Mesenteric fat pad (tissue), 1 donor: ENCODE measurements around the gene BAMBI. TPM values are rescaled to one million over a fixed set of nuclear protein-coding genes. Genes with fewer than 3 reads are reported as not detected.

Experiments used
- DNase-seq: peaks from one replicate; pipeline ENCODE4 v3.0.0-alpha.2; 2020; ENCODE audit warnings: low spot score
- total RNA-seq: library from RNA; stranded (reverse); fragmentation: NEBNext Ultra II Directional; extraction: Animal tissue kit (Norgen Biotek cat#: 25700); gene quantifications from one replicate; pipeline ENCODE4 v1.2.1, GENCODE V29; 2021
- donor health status: DM: yes; HTN: yes; CAD: no.

The BAMBI gene
- total RNA-seq, 1 donor from 2014 or later = 14.3 TPM

DNA sequence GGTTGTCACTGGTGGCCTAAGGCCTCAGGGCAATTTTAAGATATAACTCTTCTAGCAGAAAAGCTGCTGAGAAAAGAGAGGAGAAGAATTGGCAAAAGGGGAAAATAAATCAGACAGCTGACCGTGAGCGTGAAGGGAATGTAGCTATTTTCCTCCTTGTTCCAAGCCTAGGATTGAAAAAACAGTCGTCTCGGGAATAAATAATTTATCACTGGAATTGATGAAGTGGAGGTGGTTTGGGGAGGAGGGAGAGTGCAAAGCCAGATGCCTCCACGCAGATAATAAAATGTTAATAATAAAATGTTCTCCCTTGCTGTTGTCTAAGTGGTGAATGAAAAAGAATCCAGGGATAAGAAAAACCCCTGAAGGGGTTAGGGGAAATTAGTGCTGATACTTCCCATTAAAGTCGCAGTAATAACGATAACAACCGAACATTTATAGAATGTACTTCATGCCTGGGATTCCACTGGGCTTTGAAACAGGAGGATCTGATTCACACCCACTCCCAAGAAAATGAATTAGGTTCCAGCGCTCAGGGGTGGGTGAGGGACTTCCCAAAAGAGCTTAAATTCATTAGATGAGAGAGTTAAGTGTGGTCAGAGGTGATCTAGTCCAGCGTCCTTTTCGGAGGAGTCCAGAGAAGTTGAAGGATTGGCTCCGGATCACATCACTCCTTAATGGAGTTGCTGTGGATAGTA is 27.3 kb downstream of the BAMBI start:
- no peak for DNase-seq

DNA sequence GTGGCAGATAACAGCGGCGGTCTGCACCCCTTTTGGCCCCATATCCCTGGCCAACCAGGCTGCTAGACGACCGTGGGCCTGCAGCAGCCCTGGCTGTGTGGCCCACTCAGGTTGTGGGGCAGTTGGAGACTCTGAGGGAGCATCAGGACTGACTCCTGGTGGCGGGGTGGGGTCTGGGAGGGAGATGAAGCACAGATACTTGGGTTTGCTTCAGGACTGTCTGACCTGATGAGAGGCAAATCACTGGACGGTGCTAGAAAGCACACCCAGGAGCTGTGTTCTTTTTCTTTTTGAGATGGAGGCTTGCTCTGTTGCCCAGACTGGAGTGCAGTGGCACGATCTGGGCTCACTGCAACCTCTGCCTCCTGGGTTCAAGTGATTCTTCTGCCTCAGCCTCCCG is 28.2 kb downstream of the BAMBI start:
- DNase-seq = no peak

DNA sequence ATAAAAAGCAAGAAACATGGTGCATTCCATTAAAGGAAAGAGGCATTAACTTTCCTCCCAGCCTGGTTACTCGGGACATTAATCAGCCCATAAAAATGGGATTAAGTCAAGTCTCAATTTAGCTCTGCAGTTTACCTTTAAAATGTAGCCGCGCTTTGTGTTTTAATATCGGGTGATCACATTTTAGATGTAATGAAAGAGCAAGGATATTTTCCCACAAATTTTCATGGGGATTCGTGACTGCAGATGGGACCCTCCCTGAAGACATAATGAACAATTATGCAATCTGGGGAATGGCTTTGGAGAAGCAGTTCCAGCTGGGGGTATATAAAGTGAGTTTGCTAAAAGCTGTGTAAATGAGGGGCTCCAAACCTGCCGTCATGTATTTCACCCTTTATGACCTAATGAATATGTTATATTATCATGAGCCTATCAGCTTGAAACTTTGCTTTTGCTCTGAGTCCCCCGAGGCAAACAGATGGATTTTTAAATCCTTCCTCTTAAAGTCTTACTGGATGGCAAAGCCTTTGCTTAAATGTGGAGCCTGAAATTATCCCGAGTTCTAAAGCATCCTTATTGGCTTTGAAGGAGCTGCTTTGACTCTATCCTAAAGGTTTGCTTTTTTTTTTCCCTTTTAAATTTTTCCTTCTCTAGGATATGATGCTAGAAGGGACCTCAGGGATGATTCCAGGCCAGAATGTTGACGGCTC is 31.8 kb downstream of the BAMBI start:
- DNase-seq = no peak

DNA sequence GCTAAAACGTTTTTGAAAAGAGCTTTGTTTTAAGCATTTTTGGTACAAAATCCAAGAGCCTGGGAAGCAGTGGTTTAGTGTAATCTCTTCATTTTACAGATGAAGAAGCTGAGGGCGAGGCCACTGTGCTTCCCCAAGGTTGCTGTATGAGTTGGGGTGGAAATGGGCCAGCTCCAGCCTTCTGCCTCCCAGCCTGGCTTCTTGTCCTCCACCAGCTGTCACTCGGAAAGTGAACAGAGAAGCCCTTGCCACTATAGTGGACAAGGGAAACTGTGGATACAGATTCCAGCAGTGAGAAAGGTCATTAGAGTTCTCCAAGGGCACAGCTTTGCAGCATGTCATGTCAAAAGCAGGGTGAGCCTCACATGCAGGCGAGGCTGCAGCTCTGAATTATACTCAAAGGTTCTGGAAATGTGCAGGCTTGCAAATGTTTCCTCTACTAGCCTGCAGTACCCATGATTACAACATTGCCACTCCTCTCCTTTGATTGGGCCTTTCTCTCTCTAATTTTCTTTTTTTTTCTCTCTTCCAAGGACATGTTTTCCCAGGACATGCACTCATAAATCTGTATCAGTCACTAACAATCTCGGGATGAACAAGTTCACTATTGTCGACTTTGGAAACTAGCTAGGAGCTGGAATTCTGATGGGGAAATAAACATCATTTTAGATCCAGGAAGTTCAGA is 33.0 kb downstream of the BAMBI start:
- DNase-seq = no peak

DNA sequence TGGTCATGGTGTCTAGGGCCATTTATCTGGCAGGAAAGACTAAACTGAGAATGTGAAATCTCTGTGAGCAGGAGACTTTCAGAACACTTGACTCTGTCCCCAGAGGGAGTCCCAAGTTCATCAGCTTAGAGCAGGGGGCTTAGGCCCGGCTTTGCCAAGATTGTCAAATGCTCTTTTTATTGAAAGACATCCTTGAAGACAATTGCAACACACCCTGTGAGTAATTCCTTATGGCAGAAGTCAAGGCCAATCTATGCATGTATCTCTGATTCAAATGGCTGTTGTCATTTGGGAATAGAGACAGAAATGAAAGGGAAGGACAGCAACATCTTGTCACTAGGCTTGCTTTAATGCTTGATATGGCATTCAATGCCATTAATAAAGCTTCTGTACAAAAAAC is 33.7 kb downstream of the BAMBI start:
- DNase-seq = no peak

DNA sequence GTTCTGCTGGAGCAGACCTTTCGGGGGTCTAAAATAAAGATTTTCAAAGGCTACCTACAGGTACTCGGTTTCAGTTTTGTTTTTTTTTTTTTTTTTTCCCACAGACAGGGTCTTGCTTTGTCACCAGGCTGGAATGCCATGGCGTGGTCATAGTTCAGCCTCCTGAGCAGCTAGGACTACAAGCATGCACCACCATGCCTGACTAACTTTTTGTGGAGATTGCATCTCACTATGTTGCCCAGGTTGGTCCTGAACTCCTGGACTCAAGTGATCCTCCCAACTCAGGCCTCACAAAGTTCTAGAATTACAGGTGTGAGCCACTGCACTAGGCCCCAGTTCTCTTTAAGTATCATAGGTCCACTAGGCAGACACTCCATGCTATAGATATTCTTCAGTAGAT is 34.5 kb downstream of the BAMBI start:
- DNase-seq = no peak

DNA sequence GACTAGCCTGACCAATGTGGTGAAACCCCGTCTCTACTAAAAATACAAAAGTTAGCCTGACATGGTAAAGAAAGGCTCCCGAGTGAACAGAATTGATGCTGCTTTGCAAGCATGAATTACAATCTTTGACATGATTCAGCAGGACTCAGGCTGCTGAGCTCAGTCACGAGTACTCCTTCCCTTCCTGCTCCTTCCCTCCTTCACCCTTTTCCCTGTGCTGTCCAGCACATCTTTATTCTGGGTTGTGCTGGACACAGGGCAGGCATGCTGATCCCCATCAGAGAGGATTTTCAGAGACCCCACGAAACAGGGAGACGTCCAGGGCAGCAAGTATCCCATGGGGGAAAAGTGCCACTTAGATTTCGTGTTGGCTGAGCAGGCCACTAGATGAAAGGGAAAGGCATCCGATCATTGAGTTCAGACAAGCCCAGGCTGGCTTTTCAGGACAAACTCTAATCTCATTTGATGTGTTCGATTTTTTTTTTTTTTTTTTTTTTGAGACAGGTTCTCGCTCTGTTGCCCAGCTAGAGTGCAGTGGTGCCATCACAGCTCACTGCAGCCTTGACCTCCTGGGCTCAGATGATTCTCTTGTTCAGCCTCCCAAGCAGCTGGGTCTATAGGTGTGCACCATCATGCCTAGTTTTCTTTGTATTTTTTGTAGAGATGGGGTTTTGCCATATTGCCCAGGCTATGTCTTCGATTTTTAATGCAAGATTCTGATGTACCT is 36.5 kb downstream of the BAMBI start:
- peak; percentile 26 for DNase-seq

DNA sequence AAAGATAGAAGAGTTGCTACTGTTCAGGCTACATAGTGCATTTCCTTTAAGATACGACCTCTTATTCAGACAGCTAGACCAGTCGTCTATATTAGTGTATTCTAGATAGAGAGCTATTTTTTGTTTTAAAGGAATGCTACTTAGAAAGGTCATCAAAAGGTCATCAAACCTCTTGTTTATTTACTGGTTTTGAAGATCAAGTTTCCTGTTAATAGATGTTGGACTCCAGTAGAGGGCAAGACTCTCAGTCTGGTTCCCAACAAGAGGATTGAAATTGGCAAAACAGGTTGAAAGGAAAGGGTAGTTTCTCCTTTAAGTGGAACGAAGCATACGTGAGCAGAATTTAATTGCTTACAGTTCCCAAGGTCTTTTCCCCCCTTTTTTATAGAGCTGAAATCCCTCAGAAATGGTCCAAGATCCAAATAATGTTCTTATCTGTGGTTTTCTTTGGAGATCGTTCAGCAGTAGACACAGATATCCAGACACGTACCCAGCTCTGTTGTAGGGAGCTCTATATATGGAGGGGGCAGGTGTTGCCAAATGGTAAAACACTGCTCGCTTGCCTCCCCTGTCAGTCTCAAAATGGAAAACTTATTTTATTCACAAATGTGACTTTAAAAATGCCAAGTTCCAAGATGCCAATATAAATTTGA is 37.2 kb downstream of the BAMBI start:
- no peak for DNase-seq

DNA sequence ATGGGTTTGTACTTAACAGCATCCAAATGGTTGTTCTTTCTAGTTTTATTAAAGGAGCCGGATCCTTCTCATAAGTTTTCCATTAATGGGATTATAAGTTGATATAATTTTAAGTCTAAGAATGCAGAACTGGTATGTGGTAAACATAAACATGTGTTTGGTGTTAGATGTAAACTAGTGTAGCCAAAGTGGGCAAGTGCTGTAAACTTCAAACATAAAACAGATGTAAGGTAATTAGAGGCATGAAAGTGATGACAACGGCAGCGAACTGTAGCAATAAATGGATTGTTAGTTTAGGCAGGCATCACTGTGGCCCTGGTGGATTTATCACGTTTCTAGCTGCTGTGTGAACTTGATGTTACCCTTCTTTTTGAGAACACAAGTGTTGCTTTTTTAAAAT is 37.9 kb downstream of the BAMBI start:
- DNase-seq = no peak

DNA sequence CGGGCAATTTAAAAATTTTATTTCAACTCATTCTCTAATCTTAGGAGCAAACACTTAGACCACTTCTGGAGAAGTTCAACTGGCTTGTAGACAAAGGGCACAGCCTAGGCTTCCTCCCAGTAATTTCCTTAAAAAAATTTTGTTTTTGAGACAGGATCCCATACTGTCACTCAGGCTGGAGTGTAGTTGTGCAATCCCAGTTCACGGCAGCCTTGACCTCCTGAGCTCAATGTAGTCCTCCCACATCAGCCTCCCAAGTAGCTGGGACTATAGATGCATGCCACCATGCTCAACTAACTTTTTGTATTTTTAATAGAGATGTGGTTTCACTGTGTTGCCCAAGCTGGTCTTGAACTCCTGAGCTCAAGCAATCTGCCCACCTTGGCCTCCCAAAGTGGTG is 38.4 kb downstream of the BAMBI start:
- DNase-seq = peak; percentile 24

DNA sequence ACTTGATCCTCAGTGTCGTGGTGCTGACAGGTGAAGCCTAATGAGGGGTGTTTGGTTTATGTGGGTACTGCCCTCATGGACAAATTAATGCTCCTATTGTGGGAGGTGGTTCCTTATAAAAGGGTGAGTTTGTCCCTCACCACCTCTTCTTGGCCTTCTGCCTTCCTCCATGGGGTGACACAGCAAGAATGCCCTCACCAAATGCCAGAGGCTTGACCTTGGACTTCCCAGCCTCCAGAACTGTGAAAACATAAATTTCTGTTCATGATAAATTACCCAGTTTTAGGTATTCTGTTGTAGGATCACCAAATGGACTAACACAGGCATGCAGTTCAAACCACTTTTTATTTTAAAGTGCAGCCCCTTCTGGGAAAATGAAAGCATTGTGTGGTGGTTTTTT is 39.4 kb downstream of the BAMBI start:
- no peak for DNase-seq

DNA sequence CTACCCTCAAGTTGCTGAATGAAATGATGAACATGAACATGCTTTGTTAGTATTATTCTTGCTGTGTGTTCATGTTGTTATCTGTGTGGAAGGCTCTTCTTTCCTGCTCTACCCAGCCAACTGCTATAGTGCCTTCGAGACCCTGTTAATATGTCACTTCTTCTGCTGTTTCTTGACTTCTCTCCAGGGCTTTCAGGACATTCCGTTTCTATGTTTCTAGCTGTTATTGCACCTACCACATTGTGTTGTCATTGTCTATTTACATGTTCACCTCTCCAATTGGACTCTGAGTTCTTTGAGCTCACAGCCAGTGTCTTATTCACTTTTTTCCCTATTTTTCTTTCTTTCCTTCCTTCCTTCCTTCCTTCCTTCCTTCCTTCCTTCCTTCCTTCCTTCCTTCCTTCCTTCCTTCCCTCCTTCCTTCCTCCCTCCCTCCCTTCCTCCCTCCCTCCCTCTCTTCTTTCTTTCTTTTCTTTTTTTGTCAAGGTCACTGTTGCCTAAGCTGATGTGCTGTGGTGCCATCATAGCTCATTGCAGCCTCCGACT is 40.4 kb downstream of the BAMBI start:
- DNase-seq = no peak

DNA sequence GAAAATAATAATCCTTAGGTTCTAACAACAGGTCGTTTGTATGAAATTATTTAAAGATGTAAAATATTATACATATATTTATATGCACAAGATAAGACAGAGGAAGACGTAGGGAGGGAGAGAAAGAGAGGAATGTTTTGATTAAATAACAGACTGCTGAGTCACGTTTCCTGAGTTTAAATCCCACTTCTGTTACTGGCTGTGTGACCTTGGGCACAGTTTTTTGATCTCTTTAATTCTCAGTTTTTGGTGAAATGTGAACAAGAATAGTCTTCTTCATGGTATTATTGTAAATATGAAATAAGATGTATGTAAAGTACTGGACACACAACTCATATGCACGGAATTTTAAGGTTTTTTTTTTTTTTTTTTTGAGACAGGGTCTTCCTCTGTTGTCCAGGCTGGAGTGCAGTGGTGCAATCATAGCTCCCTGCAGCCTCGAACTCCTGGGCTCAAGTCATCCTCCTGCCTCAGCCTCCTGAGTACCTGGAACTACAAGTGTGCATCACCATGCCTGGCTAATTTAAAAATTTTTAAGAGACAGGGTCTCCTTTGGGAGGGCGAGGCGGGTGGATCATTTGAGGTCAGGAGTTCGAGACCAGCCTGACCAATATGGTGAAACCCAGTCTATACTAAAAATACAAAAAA is 42.6 kb downstream of the BAMBI start:
- DNase-seq = peak; percentile 22

DNA sequence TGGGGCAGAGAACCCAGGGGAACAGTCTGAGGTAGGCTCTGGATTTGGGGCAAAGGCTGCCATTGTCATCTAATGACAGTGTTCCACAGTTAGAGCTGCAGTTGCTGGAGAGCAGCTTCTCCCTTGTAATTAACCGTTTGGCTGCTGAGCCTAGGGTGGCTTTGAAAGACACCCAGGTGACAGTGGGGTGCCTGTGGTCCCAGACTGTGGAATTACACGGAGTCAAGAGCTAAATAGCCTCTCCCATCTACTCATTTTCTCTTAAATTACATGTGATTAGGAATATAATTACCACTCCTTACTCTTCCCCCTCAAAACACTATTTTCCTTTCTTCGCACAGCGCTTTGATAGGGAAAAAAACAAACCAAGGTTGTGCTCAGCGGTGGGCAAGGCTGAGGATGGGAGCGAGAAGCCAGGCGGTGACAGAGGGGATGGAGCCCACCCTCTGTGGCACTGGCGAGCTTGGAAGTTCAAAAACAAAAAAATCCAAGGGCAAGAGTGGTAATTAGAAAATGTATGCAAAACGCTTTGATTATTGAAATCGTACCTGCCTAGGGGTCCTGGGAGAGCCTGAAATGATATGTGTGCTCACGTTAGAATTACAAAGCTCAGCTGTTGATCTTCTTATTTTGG is 44.1 kb downstream of the BAMBI start:
- peak; percentile 49 for DNase-seq

DNA sequence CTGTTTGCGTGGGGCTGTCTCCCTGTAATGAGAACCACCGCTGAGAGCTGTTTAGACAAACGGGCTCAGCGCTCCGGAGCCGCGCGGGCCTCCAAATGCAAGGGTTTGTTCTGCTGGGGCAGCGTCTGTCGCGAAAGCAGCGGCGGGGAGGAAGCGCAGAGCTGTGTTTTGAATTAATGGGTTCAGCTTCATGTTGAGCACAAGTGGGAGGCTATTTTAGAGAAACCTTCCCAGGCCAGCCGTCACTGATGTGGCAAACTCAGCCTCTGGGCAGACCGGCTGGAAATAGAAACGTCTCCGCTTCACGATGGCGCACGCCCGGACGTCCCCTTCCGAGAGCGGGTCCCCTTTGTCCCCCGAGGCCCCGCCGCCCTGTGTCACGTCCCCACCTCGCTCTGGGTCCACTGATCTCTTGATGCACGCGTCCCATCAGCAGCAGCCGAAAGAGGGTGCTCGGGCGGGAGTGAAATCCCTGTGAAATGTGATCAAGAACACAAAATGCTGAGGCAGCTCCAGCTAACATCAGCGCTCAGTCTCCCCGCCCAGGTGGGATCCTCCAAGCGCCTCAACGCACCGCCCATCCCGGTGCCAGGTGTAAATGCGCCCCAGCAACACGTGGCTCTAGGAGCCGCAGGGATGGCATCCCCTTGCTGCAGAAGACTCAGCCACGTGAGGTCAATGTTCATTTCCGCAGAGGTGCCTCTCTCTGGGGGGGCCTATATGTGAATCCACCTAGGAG is 44.9 kb downstream of the BAMBI start:
- peak; percentile 81 for DNase-seq

DNA sequence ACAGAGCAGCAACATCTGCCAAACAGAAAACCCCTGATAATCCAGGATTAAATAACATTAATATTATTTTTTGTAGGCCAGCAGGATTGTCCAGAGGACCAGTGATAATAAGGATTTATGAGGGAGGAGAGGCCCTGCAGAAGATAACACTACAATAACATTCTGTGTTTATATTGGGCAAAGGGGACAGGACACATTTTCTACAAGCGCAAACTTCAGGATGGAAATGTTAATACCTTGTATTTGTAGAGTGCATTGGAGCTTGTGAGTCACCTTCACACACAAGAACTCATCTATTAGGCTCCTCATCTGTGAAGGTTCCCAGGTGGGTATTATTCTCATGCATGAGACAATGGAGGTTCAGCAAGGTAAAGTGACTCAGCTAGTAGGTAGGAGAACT is 51.0 kb downstream of the BAMBI start:
- DNase-seq = no peak

DNA sequence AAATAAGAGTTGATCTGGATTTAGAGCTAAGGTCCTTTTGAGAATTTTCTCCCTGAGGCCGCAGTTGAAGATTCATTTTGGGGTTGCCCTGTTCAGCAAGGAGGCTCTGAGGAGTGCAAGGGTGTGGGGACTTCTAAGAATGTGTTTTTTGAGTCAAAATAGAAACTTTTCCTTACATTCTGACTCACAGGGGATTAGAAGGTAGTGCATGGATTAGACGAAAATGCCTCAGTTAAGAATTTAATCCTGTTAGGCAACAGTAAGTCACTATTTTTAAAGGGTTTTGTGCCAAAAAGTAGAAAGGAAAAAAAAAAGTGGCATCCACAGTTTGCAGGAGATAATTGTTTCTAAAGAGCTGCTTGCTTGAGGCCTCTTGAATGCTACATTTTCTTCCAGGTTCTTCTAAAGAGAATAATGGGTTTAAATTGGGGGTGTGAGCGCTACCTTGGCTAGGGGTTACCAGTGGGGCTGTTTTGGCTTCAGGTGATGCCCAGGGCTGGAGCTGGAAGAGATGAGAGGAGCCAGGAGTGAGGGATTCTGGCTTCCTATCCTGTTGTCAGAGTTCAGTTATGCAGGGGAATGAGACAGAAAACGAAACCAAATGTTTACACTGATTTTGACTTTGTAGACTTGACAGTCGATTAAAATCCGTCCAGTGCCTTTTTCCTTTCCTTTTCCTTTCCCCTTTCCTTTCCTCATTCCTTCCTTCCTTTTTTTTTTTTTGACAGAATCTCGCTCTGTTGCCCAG is 52.9 kb downstream of the BAMBI start:
- DNase-seq = no peak

DNA sequence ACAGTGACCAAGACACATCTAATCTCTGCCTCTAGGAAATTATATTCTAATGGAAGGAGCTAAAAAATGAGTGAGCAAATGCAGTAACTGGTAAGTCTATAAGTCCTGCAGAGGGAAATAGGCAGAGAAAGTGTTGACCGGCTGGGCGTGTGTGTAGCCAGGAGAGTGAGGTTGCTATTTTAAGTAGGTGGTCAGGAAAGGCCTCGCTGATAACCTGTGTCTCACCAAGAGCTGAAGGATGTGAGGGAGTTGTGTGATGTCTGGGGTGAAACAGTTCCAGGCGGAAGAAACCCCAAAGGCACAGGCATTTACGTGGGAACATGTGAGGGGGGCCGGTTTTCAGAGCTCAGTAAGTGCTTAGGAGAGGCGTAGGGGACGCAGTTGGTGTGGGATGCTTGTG is 54.8 kb downstream of the BAMBI start:
- DNase-seq = no peak
